Cerebellar nuclear complex (tissue), 1 donor: ENCODE results near the gene TMEM123.

Experiments used
- DNase-seq, 2 experiments: peaks; one replicate each; lab custom pipeline; 2025; lab: John Stamatoyannopoulos, UW

The TMEM123 gene

DNA sequence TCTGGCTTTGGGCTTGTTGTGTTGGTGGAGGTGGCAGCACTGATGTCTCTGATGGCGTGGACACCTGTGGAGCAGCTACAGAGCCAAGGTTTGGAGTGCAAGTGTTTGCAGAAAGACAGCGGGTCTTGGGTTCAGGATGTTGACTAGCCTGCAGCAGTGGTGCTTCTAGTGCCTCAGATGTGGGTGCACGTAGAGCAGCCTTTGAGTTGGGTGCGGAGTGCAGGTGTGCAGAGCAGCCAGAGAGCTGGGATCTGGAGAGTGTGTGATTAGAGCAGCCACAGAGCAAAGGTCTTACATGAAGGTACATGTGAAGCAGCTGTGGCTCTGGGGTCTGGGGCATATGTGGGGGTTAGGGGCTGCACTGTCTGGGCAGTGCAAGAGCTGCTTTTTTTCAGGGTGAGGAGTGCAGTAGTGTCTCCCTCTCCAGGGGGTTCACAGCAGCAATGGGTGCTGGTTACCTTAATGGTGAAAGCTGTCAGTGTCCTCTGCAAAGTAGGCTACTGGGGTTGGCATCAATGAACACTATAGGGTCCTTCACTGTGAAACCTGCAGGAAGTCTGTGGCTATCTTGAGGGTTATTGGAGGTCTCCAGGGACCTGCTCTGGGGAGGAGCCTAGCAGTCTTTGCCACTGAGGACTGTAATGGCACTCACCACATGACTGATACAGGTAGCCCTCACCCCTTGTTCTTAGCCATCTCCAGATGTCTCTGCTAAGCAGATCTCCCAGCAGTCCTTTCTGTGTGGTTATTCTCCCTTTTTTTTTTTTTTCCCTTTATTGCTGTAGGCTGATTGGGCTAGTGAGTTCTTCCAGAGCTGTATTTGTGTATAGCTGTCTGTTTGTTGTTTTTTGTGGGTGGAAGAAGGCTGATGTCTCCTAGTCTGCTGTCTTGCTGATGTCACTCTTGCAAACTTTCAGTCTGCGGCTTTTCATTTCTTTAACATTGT lies 91.2 kb downstream of the TMEM123 start:
- DNase-seq: no peak

DNA sequence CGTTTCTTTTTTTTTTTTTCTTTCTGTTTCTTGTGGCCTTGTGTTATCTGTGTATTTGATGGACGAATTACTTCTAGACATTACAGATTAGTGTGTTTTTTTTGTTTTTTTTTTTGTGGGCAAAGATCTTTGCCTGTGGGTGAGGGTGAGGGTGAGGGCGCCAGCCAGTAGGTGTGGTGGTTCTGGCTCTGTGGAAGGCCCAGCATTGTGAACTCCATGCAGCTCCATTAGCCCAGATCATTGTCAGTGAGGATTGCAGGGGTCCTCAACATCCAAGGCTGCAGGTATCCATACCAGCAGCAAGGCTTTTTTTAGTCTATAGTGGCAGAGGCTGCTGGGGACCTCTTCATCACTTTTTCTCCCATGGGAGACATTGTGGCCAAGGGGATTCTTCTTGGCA lies 91.9 kb downstream of the TMEM123 start:
- DNase-seq: no peak

DNA sequence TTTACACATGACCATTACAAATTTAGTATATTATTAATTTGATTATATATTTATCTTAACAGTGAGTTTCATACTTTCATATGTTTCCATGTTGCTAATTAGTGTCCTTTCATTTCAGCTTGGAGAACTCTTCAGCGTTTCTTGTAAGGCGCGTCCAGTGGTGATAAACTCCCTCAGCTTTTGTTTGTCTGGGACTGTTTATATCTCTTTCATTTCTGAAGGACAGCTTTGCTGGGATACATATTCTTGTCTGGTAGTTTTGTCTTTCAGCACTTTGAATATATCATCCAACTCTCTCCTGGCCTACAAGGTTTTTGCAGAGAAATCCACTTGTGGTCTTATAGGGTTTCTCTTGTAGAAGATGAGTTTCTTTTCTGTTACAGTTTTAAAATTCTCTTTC lies 93.2 kb downstream of the TMEM123 start:
- DNase-seq: no peak

DNA sequence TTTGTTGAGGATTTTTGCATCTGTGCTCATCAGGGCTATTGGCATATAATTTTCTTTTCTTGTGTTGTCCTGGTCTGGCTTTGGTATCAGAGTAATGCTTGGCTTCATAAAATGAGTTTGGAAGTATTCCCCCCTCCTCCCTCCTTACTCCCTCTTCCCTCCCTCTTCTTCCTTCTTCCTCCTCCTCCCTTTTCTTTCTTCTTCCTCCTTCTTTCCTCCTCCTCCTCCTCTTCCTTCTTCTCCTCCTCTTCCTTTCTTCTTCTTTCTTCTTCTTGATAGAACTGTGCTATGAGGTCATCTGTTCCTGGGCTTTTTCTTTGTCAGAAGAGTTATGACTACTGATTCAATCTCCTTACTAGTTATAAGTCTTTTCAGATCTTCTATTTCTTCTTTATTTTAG lies 95.4 kb downstream of the TMEM123 start:
- DNase-seq: no peak

DNA sequence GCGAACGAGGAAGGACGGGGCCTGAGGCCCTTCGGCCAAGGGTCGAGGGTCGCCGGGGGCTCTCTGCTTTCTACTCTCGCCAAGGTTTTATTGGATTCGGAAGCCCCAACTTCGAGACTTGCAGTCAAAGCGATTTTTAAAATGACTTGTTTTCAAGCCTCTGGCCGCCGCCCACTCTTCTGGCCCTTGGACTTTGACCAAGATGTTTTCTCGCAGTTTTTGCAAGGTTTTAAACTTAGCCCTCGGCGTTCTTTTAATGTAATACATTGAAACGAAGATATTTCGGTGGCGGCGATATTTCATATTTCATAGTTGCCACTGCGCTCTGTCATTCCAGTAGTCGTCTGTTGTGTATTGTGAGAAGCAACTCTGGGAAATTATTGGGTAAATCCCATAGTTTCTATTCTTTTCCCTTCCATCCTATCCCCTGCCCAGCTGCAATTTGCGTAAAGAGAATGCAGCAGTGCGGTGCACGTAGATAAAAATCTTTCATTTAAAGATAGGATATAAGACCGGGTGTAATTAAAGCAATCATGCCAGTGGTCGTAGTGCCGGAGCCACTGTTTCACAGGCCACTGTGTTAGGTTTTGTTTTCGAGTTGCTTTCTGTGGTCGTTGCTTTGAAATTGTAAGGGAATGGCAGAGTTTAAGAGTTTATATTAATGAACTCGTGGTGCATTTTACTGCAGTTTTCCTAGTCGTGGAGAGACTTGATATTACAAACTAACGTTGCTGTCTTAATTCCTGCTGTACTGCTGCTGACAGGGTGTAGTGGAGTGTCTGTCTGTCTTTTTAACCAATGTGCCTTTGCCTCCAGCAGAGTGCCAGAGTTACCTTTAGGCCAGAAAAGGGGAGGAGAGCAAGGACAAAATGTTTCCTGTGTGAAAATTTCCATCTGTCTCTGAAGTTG lies 104.8 kb downstream of the TMEM123 start:
- peak in 1 of 2 experiments; percentile 10 for DNase-seq

DNA sequence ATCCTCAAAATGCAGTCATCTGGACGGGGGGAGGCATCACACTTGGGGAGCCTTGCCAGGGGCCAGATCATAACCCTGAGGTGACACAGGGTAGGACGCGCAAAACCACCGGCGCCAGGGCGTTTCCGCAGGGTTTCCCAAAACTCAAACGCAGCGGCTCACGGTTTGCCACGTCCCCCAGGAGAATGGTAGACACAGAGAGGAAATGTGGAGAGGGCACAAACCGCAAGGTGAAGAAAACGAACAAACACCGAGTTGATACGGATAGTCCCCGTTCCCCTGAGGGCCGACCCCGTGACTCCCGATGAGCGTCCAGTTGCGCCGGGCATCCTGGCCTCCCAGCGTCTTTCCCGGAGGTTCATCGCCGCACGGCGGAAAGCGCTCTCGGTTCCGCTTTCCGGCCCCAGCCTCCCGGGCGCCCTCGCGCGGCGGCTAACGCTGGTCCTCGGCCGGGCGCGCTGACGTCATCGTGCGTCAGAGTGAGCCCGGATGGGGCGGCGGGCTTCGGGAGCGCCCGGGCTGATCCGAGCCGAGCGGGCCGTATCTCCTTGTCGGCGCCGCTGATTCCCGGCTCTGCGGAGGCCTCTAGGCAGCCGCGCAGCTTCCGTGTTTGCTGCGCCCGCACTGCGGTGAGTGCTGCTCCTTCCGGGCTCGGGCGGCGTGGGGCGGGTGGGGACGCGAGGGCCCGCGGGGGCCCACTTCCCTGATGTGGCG lies 105.7 kb downstream of the TMEM123 start, which contains the start of gene BIRC2:
TSS of gene BIRC2 (plus strand) at position 467 of the 714 bp plus-strand sequence. CDS start 2,641 bp downstream, outside the sequence.
- DNase-seq: peak in 1 of 2 experiments; percentile 65

DNA sequence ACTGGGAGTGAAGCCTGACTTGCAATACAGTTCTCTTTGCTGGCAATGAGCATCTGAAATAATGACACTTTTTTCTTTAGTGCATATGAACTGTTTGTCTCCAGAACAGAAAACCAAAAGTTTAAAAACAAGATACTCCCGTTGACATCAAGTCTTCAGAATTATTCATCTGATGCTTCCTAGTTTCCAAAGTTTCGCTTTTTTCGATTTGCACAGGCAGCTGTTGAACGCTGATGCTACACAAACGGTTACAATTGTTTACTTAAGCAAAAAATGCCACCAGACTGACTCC lies 106.2 kb downstream of the TMEM123 start:
- DNase-seq: no peak
